DMS79 treated with DMSO at 0.1 percent for 48 hours (cell line): ENCODE data around the gene SNTG2.
A peak's percentile ranks its signal among the peaks of the same experiment; 100 is the strongest.

Source experiments
- DNase-seq: peaks from one replicate; lab custom pipeline; 2025; lab: John Stamatoyannopoulos, UW

The SNTG2 gene

DNA sequence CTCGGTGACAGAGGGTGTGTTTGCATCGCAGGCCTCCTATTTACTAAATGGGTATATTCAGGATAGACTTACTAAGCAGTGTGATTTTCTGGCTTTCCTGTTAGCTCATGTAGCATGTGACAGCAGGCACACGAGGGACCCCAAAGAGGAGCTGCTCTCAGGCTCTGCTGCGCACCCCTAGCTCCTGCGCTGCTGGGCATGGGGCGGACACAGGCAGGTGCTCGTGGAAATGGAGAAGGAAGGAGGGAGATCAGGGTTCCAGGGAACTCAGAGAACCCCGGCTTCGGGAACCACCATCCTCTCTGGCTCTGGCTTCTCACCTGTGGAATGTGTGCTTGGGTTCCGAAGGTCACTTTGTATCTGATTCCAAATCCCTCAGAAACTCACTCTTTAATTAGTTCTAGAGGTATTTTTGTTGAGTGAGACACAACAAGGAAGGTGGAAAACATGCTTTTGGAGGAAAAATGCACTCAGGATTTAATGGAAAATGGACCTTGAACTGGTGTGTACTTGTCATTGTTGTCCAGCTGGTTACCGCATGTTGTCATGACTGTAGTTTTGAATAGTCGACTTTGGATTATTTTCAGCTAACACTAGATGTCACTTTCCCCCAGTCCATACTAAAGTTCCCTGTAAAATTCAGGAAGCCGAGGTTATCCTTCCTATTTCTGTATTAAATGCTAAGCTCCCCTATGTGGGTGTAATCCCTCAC lies 3.5 kb downstream of the SNTG2 start:
- peak; percentile 63 for DNase-seq

DNA sequence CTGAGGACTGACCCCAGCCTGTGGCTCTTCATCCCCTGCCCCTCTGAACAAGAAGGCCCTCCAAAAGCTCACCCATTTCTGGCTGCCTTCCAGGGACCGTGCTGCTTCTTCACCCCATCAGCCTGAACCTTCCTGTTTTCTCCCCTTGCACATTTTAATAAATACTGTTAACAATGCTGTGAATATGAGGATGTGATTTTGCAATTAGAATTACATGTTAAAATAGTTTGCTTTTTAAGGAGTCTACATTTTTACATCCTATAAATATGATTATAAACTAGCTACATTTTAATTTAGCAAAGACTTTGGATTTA lies 4.0 kb downstream of the SNTG2 start:
- DNase-seq, result no peak

DNA sequence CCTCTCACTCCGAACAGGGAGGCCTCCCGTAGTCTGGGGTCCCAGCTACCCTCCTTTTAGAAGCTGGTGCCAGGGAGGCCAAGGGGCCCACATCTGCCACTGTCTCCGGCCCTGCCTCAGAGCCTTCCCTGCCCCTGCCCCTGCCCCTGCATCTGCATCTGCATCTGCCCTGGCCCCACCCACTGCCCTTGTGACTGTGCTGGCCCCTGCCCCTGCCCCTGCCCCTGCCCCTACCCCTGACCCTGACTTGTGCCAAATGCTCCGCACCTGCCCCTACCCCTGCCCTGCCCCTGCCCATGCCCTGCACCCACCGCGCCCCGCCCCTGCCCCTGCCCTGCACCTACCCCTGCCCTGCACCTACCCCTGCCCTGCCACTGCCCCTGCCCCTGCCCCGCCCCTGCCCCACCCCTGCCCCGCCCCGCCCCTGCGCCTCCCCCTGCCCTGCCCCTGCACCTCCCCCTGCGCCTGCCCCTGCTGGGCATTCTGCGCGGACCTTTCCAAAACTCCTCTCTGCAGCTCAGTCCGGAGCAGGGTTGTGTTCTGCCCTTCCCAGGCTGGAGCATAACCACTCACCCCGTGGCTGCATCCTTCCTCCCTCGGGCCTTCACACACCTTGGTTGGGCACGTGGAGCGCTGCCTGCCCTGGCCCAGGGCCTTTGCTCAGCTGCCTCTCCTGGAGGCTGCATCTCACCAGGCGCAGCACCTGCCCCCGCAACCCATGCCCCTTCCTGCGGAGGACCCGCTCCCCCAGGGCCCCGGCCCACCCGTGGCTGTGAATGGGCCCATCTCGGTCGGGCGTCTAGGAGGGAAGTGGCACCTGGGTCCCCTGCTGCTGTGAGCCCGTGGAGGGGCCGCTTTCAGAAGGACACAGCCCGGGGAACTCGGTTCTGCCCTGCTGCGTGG lies 5.4 kb downstream of the SNTG2 start:
- DNase-seq, result no peak

DNA sequence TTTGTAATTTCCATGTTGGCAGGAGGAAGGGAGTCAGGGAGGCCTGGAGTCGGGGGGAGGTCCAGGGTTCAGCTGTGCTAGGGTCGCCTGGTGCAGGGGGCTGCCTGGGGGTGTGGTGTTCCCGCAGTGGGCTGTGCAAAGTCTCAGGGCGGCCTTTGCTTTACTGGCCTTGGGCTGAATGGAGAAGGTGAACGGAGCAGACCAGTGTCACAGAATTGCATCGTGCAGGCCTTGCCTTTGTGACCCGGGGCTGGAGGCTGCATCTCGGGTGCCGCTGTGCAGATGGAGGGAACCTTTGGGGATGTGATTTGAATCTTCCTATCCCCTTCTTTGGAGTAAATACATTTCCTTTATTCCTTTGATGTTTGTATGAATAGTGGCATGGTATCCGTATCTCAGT lies 8.8 kb downstream of the SNTG2 start:
- DNase-seq, result no peak

DNA sequence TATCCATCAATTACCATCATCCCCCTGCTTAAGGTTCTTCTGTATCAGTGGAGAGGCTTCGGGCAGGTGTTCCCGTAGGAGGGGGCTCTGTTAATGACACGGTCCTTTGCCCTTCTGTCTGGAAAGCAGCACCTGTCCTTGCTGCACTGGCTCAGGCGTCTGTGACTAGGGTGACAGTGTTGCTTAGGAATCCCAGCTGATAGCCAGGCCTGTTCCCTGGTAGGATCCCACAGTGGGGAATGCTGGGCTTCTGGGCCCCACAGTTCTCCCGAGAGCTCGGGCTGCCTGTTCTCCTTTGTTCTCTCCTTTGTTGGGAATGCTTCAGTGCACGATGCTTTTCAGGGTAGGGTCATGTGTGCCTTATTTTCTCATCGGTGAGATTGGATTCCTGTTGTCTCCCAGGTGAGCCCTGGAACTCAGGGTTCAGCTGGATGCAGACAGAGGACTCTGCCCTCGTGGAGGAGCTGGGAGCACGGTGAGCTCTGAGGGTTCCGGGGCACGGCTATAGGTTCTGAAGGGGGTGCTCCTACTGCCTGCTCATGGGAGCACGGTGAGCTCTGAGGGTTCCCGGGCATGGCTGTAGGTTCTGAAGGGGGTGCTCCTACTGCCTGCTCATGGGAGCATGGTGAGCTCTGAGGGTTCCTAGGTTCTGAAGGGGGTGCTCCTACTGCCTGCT lies 9.6 kb downstream of the SNTG2 start:
- peak; percentile 88 for DNase-seq

DNA sequence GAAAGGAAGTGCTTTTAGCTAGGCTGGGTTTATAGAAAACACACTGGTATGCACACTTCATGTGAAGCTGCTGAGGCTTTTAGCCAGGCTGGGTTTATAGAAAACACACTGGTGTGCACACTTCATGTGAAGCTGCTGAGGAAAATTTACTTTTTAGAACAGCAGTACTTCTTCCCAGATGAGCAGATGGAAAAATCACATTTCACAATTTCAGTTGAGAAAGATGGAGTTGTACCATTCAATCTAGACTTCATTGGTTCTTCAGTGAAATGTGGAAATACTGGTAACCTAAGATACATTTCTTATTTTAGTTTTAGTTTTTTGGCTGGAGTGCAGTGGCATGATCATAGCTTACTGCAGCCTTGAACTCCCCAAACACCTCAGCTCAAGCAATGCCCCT lies 11.1 kb downstream of the SNTG2 start:
- peak; percentile 26 for DNase-seq

DNA sequence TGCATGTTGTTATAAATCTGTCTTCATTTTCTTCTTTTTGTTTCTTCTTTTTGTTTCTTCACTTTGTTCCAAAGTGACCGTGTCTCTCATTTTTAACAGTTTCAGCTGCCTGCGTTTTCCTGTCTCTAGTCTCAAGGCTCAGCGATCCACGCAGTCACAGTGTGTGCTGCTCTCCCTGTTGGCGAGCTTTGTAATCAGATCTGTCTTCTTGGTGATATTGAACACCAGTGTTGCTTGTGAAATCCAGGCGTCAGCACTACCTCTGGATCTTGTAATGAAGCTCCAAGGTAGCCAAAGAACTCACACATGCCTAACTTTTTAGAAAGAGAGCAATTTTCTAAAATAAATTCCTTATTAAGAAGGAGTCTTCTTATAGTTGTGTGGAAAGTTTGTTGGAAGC lies 13.2 kb downstream of the SNTG2 start:
- peak; percentile 25 for DNase-seq

DNA sequence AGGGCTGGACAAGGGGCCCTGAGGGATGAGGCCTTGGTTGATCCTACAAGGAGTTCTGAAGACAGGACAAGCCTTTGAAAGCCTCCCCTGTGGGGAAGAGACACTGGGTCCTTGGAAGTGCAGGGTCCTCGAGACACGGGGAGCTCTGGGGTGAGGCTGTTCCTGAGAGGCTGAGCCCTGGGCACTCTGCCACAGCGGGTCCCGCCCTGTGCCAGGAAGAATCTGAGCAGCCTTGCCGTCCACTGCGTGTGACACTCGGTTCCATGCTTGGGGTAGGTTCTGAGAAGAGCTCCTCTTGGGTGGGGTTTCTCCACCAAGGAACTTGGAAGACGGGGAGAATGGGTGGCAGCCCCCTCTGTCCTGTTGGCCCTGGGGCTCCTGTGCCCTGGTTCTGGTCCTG lies 13.9 kb downstream of the SNTG2 start:
- no peak for DNase-seq

DNA sequence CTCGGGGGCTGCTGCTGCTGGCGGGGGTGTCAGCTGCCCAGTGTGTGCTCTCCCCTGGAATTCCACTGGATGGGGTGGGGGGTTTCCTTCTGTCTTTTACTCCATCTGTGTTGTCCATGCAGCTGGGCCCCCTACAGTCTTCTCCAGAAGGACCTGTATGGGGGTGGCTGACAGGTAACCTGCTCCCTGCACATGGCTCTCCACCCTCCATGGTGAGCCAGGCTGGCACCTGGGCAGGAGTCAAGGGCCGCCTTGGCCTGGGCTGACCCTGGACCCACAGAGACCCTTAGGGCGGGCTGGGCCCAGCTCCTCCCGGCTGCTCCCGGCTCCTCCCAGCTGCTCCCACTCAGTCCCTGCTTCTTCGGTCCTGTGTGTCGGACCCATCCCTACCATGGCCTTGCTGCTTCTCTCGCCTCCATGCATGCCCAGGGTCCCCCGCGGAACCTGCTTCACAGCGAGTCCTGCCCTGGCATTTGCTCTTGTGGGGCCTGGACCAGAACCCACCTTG lies 15.0 kb downstream of the SNTG2 start:
- no peak for DNase-seq

DNA sequence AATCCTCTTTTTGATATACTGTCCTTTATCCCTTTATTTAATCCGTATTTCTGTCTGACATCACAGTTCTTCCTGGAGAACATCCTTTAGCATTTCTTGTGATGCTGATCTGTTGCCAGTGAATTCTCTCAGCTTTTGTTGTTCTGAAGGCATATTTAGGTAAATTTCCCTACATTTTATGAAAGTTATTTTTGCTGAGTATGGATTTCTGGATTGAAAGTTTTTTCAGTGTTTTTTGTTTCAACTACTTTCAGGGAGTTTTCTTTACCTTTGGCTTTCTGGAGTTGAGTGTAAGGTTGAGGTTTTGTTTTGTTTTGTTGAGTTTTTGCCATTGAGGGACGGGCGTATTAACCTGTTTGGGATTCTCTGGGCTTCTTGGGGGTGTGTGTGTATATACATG lies 22.5 kb downstream of the SNTG2 start:
- DNase-seq, result no peak

DNA sequence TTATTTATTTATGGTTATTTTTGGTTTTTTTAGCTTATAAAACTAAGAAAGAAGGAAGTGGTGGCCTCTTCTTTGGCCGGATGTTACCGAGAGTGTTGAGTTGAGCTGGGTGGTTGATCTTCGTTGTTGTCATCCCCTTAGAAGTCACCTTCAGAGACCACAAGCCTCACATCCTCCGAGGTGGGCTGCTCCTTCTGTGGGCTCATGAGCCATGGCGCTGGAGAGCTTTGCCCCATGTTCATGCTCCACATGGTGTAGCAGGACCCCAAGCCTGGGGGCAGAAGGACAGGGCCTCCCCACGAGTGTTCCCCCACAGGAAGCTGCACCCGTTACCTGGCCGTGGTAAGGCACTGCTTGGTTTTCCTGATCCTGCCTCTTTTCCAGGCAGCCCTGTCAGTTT lies 23.4 kb downstream of the SNTG2 start:
- DNase-seq, result no peak

DNA sequence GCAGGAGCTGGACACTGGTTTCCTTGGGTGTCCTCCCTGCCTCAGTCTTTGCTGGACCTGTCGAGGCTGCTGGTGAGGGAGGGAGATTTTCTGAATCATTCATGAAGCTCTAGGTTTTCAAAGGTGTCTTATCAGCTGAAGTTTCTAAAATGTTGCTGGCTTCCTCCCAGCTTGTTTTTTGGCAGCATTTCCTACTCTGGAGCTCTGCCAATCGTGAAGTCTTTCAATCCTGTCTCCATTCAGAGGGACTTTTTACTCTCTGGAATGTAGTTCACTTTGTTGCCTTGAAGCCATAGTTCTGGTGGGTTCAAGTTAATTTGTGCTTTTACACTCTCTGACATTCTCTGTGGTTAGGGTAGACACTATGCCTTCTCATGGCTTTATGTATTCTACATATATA lies 23.9 kb downstream of the SNTG2 start:
- peak; percentile 72 for DNase-seq

DNA sequence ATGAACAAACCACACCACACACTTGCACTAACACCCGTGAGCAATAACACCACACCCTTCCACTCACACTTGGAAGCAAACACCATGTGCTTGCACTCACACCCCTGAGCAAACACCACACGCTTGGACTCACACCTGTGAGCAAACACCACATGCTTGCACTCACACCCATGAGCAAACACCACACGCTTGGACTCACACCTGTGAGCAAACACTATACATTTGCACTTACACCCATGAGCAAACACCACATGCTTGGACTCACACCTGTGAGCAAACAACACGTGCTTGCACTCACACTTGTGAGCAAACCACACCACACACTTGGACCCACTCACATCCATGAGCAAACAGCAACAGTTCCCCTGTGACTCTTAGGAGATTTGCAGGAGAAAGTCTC lies 24.4 kb downstream of the SNTG2 start:
- no peak for DNase-seq

DNA sequence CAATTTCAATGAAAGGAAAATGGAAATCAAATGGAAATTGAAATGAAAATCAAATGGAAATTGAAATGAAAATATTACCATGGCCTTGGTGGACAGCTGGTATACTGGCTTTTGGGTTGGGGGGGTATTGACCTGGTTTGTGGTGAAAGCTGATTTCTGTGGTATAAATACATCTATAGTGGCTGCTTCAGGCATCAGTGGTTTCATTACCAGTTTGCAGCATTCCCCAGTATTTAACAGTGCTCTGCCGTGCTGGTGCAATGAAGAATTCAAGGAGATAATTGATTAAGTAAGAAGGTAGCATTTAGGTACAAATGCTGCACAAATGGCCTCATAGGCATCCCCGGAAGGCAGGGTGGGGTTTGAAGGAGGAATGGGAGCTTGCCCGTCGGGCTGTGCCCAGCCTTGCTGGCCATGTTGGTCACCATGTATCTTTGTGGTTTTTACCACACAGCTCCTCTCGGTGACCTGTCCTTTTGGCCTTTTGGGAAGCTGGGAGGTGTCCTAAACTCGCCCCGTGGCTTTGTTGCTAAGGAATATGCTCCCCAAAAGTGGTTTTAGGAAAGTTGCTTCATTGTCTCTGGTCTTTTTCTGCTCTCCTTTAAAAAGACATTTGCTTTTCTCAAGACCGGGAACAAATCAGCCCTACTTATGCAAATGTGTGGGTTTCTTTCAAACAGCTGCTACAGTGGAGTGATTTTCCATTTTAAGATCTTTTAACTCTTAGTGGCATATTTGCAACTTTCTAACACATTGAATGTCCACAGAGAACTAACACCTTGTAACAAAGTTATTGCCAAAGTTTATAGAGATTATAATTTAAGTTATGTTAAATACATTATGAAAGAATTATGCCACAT lies 28.6 kb downstream of the SNTG2 start:
- DNase-seq, result peak; percentile 23

DNA sequence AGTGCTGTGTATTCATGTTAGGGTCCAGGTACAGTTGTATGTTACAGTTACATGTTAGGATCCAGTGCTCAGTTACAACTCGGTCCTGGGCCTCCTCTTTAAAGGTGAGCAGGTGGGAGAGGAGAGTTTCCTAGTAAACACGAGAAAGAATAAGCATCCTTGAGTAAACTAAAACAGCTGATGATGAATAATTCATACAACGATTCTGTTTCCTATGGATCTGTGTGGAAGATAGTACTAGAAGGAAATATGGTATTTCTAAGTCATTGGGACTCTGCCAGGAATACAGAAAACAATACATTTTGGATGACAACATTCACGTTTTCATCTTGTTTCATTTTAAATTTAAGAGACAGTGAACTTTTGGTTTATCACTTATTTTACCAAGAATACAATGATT lies 29.5 kb downstream of the SNTG2 start:
- peak; percentile 25 for DNase-seq

DNA sequence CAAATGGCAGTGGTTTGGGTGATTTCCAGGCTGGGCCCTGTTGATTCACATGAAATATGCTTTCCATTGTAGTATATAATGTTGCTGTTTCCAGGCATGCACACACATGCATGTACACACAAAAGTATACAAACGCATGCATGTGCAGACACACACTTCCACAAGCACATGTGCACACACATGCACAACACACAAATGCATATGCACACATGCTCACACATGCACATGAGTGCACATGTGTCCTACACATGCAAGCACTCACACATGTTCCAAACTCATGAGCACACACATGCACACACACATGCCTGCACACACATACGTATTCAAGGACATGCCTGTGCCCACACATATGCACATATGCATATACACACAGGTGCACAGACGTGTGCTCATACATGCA lies 30.6 kb downstream of the SNTG2 start:
- DNase-seq, result no peak

DNA sequence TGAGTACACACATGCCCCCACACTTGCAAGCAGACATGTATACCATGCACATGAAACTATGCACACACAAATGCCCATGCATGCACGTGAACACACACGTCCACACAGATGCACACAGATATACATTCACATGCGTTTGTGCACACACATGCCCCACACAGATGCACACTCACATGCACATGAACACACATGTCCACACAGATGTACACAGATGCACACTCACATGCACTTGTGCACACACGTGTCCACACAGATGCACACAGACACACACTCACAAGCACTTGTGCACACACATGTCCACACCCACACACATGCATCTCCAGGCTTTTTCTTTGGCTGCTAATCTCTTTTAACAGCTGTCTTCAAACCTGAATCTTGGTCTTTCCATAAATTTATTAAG lies 31.1 kb downstream of the SNTG2 start:
- DNase-seq, result no peak

DNA sequence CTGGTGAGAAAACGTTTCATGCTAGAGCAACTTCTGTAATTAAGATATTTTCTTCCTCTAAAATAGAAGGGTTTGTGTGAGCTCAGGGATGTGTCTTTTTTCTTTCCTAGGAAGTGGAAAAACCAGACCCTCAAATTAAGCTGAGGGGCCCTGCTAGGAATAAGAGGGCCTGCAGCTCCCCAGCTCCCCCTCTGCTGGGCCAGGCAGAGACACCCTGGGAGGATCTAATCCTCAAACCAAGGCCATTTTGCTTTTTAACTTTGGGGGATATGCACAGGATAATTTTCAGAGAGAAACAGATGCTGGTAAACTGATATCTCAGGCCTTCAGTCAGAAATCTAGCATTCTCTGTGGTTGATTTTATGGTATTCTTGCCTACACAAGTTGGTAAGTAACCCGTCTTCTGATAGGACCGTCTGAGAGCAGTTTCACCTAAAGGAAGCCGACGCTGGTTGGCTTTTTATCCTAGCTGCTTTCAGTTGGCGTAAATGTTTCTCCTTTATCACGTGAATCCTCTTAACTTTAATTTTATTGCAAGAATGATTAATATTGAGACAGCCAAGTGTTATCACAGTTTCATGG lies 34.8 kb downstream of the SNTG2 start:
- no peak for DNase-seq

DNA sequence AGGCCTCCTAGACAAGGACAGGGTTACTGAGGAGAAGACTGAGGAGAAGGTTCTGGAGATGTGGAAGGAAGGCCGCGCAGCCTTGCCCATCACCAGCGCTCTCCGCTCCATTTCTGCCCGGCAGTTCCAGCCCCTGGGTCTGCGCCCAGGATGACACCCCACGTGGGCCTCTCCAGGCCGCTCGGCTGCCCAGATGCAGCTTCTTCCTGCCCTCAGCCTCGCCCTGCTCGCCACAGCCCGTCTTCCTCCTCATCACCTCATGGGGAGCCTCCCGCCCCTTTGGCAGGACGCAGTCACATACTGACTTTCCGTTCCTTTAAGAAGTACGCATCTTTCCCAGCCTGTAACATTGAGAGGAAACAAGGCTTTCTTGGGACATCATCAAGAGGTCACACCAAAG lies 37.1 kb downstream of the SNTG2 start:
- no peak for DNase-seq

DNA sequence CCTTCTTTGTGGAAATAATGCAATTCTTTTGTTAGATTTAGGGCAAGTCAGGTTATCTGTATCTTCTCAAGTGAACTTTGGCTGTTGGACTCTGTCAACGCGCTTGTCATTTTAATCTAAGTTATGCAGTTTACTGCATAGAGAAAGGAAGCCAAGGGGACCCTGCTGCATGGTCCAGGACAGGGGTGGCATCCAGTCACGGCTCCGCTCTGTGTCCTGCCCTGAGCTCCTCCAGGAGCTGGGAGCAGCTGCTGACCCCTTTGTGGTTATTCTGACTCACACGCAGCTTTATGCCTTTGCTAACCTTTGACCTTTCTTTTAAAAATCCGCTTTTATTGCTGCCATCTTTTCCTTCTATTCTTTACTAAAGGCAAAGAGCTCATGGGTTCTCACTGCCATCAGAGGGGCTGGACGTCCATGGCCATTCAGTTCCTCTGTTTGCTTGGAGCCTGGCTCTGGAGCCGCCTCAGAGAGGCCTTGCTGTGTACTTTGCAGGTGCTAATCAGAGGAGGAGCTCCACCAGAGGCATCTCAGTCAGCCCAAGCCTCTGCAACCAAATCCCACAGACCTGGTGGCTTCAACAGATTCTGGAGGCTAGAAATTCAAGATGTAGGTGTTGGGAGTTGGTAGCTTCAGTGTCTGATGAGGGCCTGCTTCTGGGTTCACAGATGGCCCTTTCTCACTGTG lies 39.3 kb downstream of the SNTG2 start:
- no peak for DNase-seq

DNA sequence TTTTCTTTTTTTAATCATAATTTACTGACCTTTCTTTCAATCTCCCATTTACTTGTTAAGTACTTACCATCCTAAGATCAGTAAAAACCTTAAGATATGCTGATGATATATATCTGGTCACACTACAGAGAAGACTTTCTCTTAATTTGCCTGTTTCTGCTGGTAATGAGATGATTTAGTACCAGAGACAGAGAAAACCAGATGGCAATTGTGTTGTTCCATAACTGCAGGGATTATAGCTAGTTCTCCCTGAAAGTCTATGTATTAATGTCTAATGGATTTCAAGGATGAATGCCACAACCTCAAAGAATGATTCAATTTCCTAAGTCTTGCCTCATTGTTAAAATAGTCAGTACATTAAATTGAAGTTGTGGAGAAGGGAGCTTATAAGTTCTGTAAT lies 40.3 kb downstream of the SNTG2 start:
- DNase-seq, result no peak
